ENCODE data around the gene COX7B2. TPM values are rescaled to one million over a fixed set of nuclear protein-coding genes. Genes with fewer than 3 reads are reported as not detected.

The COX7B2 gene
- total RNA-seq, 2 experiments from 2014 or later, result not detected

DNA sequence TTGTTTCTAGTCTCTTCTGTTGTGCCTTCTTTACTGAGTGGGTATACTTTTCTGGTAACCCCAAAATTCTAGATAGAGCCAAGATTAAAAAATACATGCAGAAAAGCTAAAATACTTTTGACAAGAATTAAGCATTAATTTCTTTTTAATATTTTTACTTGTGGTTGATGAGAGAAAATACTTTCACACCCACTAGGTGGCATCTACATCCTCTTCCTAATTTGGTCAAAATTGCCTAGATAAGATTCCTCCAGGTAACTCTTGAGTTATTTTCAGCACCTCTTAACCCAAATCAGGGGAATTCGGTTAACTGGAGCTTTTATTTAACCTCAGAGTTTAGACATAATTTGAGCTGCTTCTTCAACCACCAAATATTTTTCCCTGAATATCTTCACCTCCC is 28.4 kb upstream of the COX7B2 start:
- Mint-ChIP-seq H3K27me3 (no peaks in the 10 kb centered on the region), H3K36me3 (ENCODE audit: low read depth) (no peaks in the 10 kb centered on the region), H3K9me3 (no peaks in the 10 kb centered on the region), H3K4me1 (ENCODE audit: low read depth) (no peaks in the 10 kb centered on the region), H3K4me3 (no peak overlapping the region), H3K27ac (no peak overlapping the region)
- Histone ChIP-seq H3K4me3 (ENCODE audit: low read length) (no peak overlapping the region), H3K27ac (ENCODE audit: low read depth in 1 of 2, low read length in 2 of 2) (no peak overlapping the region), H3K27me3 (ENCODE audit: control insufficient read depth in 1 of 2, insufficient read depth in 2 of 2, low read length in 2 of 2) (no peaks in the 10 kb centered on the region), H3K36me3 (ENCODE audit: insufficient read depth, low read length) (no peaks in the 10 kb centered on the region), H3K4me1 (ENCODE audit: insufficient read depth, low read length) (no peaks in the 10 kb centered on the region), H3K9me3 (ENCODE audit: control insufficient read depth in 1 of 2, insufficient read depth in 1 of 2, low read length in 2 of 2) (no peaks in the 10 kb centered on the region)
- ATAC-seq (ENCODE audit: poor library complexity) (no peak), DNase-seq (no peak)
- intact Hi-C loops (cut with DNase I, micrococcal nuclease), result no loop called here
- POLR2A ChIA-PET, result no interaction called here
- TF ChIP-seq, protein P1, sequence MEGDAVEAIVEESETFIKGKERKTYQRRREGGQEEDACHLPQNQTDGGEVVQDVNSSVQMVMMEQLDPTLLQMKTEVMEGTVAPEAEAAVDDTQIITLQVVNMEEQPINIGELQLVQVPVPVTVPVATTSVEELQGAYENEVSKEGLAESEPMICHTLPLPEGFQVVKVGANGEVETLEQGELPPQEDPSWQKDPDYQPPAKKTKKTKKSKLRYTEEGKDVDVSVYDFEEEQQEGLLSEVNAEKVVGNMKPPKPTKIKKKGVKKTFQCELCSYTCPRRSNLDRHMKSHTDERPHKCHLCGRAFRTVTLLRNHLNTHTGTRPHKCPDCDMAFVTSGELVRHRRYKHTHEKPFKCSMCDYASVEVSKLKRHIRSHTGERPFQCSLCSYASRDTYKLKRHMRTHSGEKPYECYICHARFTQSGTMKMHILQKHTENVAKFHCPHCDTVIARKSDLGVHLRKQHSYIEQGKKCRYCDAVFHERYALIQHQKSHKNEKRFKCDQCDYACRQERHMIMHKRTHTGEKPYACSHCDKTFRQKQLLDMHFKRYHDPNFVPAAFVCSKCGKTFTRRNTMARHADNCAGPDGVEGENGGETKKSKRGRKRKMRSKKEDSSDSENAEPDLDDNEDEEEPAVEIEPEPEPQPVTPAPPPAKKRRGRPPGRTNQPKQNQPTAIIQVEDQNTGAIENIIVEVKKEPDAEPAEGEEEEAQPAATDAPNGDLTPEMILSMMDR (IDR thresholded peaks at IDR 0.05), result no peak
- CTCF ChIA-PET, result no interaction called here

DNA sequence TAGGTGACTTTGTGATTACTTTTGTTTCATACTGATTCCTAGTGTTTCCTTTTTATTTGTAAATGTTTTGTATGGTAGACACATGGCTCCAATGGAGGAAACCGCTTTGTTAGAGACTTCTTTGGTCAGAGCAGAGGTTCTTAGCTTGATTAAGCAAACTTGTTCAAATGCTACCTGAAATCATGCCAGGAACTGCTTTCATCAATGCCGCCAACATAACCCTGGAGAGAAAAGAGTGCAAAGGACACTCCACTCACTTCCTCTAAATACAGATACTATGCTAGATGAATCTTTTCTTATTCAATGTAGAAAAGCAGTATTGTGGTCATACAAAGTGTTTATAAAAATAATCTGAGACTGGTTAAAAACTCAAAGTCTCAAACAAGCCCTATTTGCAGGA is 25.7 kb upstream of the COX7B2 start:
- H3K27me3 Mint-ChIP-seq, result no peaks in the 10 kb centered on the region
- no peaks in the 10 kb centered on the region for H3K9me3 Mint-ChIP-seq
- intact Hi-C loops (cut with DNase I, micrococcal nuclease), result no loop called here
- Histone ChIP-seq H3K36me3 (ENCODE audit: insufficient read depth, low read length) (no peaks in the 10 kb centered on the region), H3K27ac (ENCODE audit: low read depth in 1 of 2, low read length in 2 of 2) (no peak overlapping the region), H3K27me3 (ENCODE audit: control insufficient read depth in 1 of 2, insufficient read depth in 2 of 2, low read length in 2 of 2) (no peaks in the 10 kb centered on the region), H3K9me3 (ENCODE audit: control insufficient read depth in 1 of 2, insufficient read depth in 1 of 2, low read length in 2 of 2) (no peaks in the 10 kb centered on the region), H3K4me1 (ENCODE audit: insufficient read depth, low read length) (no peaks in the 10 kb centered on the region), H3K4me3 (ENCODE audit: low read length) (no peak overlapping the region)
- no peak for ATAC-seq (ENCODE audit: poor library complexity)
- H3K27ac Mint-ChIP-seq, result no peak overlapping the region
- no peak overlapping the region for H3K4me3 Mint-ChIP-seq
- no peaks in the 10 kb centered on the region for H3K36me3 Mint-ChIP-seq (ENCODE audit: low read depth)
- H3K4me1 Mint-ChIP-seq (ENCODE audit: low read depth), result no peaks in the 10 kb centered on the region
- TF ChIP-seq, protein P1 (IDR thresholded peaks at IDR 0.05), result no peak
- no peak for DNase-seq
- CTCF ChIA-PET, result interaction anchor here (0.5 kb wide), 1 partner anchor 27 kb away, joined by 4 read pairs; no protein-coding TSS in a partner anchor
- POLR2A ChIA-PET, result no interaction called here

DNA sequence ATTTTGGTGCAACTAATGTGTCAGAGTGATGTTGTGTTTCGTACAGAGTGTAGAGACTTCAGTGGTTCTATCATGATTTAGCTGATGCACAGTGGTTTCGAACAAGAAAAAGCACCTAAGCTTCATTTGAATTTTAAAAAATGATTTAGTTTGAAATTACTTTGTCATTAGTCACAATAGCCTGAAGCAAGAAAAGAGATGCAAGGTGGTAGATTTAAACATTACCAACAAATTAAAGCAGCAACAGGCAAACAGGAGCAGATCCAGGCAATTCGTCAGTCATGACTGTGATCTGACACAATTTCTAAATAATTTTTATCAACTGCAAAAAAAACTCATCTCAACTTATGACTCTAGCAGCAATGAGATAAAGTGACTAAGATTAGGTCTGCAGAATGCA is 24.6 kb upstream of the COX7B2 start:
- DNase-seq (no peak), ATAC-seq (ENCODE audit: poor library complexity) (no peak)
- no peaks in the 10 kb centered on the region for H3K27me3 Mint-ChIP-seq
- TF ChIP-seq, protein P1 (IDR thresholded peaks at IDR 0.05), result no peak
- H3K36me3 Mint-ChIP-seq (ENCODE audit: low read depth), result no peaks in the 10 kb centered on the region
- ChIA-PET CTCF (no interaction called here), POLR2A (no interaction called here)
- no peak overlapping the region for H3K27ac Mint-ChIP-seq
- no peaks in the 10 kb centered on the region for H3K4me1 ChIP-seq (ENCODE audit: insufficient read depth, low read length)
- H3K9me3 Mint-ChIP-seq, result no peaks in the 10 kb centered on the region
- H3K27me3 ChIP-seq (ENCODE audit: control insufficient read depth in 1 of 2, insufficient read depth in 2 of 2, low read length in 2 of 2), result no peaks in the 10 kb centered on the region
- no peak overlapping the region for H3K27ac ChIP-seq (ENCODE audit: low read depth in 1 of 2, low read length in 2 of 2)
- no peaks in the 10 kb centered on the region for H3K9me3 ChIP-seq (ENCODE audit: control insufficient read depth in 1 of 2, insufficient read depth in 1 of 2, low read length in 2 of 2)
- no peak overlapping the region for H3K4me3 Mint-ChIP-seq
- H3K36me3 ChIP-seq (ENCODE audit: insufficient read depth, low read length), result no peaks in the 10 kb centered on the region
- H3K4me3 ChIP-seq (ENCODE audit: low read length), result no peak overlapping the region
- H3K4me1 Mint-ChIP-seq (ENCODE audit: low read depth), result no peaks in the 10 kb centered on the region
- intact Hi-C loops (cut with DNase I, micrococcal nuclease), result no loop called here

Measured in CD4-positive, alpha-beta T cell (primary cell).